B cell (primary cell): Measurements from ENCODE around the gene TFPT. TPM values are rescaled to one million over a fixed set of nuclear protein-coding genes. Genes with fewer than 3 reads are reported as not detected.

ENCODE experiments used
- ATAC-seq: fragments of 200-7000 bp; cut with Tn5 transposase; one replicate; pipeline ENCODE4 v1.10.0; 2021; ENCODE audit warnings: low read depth, mild to moderate bottlenecking, moderate number of reproducible peaks, moderate library complexity
- CTCF ChIA-PET: fragments of 350-600 bp; sonication (Branson Sonifier 250); formaldehyde crosslinking; loops from one replicate; lab custom pipeline; 2021; ENCODE audit warnings: antibody characterized with exemption, inconsistent platforms; lab: Charles Lee
- POLR2A ChIA-PET: fragments of 350-600 bp; sonication (Branson Sonifier 250); formaldehyde crosslinking; loops from one replicate; lab custom pipeline; 2021; ENCODE audit warnings: antibody characterized with exemption; lab: Charles Lee
- DNase-seq: peaks from one replicate; pipeline ENCODE4 v3.0.0; 2013
- H2AFZ ChIP-seq: 2 replicates; pipeline ENCODE4 v1.6.1; 2012; ENCODE audit warnings: mild to moderate bottlenecking, low read depth, low read length; ENCODE audit not compliant: insufficient read depth, poor library complexity, severe bottlenecking
- H3K27ac ChIP-seq, 2 donors: 1 replicate in 1 of 2; 2 replicates in 1 of 2; pipeline ENCODE4 v1.5.1; 2012 to 2013; ENCODE audit warnings: low read length in 2 of 2, mild to moderate bottlenecking in 2 of 2, moderate library complexity in 1 of 2
- H3K27me3 ChIP-seq, 4 experiments: fragments of 200-600 bp in 1 of 4; sonication (generic) in 1 of 4; replicated peaks in 1 of 4; 1 replicate in 2 of 4; 2 replicates in 2 of 4; pipeline versions ENCODE4 v1.6.1 to v1.7.0; 2013 to 2016; ENCODE audit warnings: low read length in 3 of 4, mild to moderate bottlenecking in 2 of 4, mixed read lengths in 1 of 4, moderate library complexity in 1 of 4; ENCODE audit not compliant: insufficient read depth in 4 of 4, control insufficient read depth in 3 of 4; ENCODE audit errors: control extremely low read depth in 1 of 4
- H3K36me3 ChIP-seq, 2 experiments: replicated peaks in 1 of 2; 1 replicate in 1 of 2; 2 replicates in 1 of 2; pipeline versions ENCODE4 v1.6.1 to v1.7.1; 2013; ENCODE audit warnings: low read length in 1 of 2; ENCODE audit not compliant: insufficient read depth in 2 of 2, control insufficient read depth in 1 of 2; ENCODE audit errors: control extremely low read depth in 1 of 2, extremely low read depth in 1 of 2
- H3K4me1 ChIP-seq, 2 donors: fragments of 200-600 bp in 1 of 2; sonication (generic) in 1 of 2; 1 replicate in 1 of 2; 2 replicates in 1 of 2; pipeline versions ENCODE4 v1.5.1 to v1.6.1; 2013 to 2017; ENCODE audit warnings: low read length in 2 of 2; ENCODE audit not compliant: control insufficient read depth in 2 of 2, insufficient read depth in 2 of 2
- H3K4me2 ChIP-seq: replicated peaks from 2 replicates; pipeline ENCODE3; 2012; ENCODE audit warnings: mild to moderate bottlenecking, low read depth, low read length; ENCODE audit not compliant: poor library complexity, severe bottlenecking
- H3K4me3 ChIP-seq, 5 experiments: fragments of 200-600 bp in 1 of 5; sonication (generic) in 1 of 5; 1 replicate in 3 of 5; 2 replicates in 2 of 5; pipeline versions ENCODE4 v1.5.1 to v1.7.0; 2011 to 2016; ENCODE audit warnings: low read length in 4 of 5, mild to moderate bottlenecking in 4 of 5, low read depth in 2 of 5, control low read depth in 1 of 5, moderate library complexity in 1 of 5; ENCODE audit not compliant: insufficient read depth in 1 of 5; ENCODE audit errors: control extremely low read depth in 1 of 5, extremely low read depth in 1 of 5
- H3K79me2 ChIP-seq: fragments of 200-600 bp; sonication (generic); one replicate; pipeline ENCODE4 v1.6.0; 2016; ENCODE audit warnings: low read length; ENCODE audit not compliant: control insufficient read depth, insufficient read depth
- H3K9ac ChIP-seq: fragments of 200-600 bp; sonication (generic); 2 replicates; pipeline ENCODE4 v1.6.1; 2017; ENCODE audit warnings: mild to moderate bottlenecking, low read length, moderate library complexity
- H3K9me3 ChIP-seq, 3 donors: one replicate each; pipeline versions ENCODE4 v1.6.1 to v1.7.1; 2013; ENCODE audit warnings: low read length in 2 of 3; ENCODE audit not compliant: control insufficient read depth in 2 of 3, insufficient read depth in 1 of 3; ENCODE audit errors: control extremely low read depth in 1 of 3
- H4K20me1 ChIP-seq: 2 replicates; pipeline ENCODE4 v1.6.0; 2012; ENCODE audit warnings: mild to moderate bottlenecking, low read length; ENCODE audit not compliant: insufficient read depth, control insufficient read depth, poor library complexity, severe bottlenecking
- H3K27ac Mint-ChIP-seq: one replicate; pipeline ENCODE4 v1.8.0; 2021; ENCODE audit warnings: mixed read lengths
- H3K27me3 Mint-ChIP-seq: one replicate; pipeline ENCODE4 v1.8.0; 2021; ENCODE audit warnings: mixed read lengths
- H3K4me1 Mint-ChIP-seq: one replicate; pipeline ENCODE4 v1.8.0; 2021; ENCODE audit warnings: mixed read lengths
- H3K4me3 Mint-ChIP-seq: one replicate; pipeline ENCODE4 v1.8.0; 2021; ENCODE audit warnings: mixed read lengths
- H3K9me3 Mint-ChIP-seq: one replicate; pipeline ENCODE4 v1.8.0; 2022; ENCODE audit warnings: mixed read lengths; ENCODE audit not compliant: insufficient read depth
- CTCF ChIP-seq: fragments of 200-600 bp; IDR thresholded peaks from one replicate; pipeline ENCODE4 v1.8.0; 2022; ENCODE audit warnings: antibody characterized with exemption, mild to moderate bottlenecking
- EZH2 ChIP-seq: IDR thresholded peaks from 2 replicates; pipeline ENCODE4 v1.6.1; 2012; ENCODE audit warnings: borderline replicate concordance, low read depth, mild to moderate bottlenecking, moderate library complexity, low read length; ENCODE audit not compliant: insufficient read depth, poor library complexity, severe bottlenecking
- whole genome bisulfite sequencing: methylation state at CpG from one replicate; pipeline ENCODE4 v1.1.5; 2013; ENCODE audit warnings: missing lambda C conversion rate; ENCODE audit not compliant: insufficient coverage; 5-methylcytosine and 5-hydroxymethylcytosine counted together
- intact Hi-C: fragments of 100-400 bp; cut with micrococcal nuclease; formaldehyde crosslinking; loops from one replicate; pipeline ENCODE4 v1.10.0; 2022
- polyA plus RNA-seq: library from polyadenylated mRNA; depleted of rRNA; stranded (reverse); fragments of >200 nt; gene quantifications from 2 replicates; pipeline ENCODE4 v1.2.3, GENCODE V29; 2012
- total RNA-seq, 2 donors: library from RNA; stranded (reverse); fragments of 120-200 nt in 1 of 2; gene quantifications; 1 replicate in 1 of 2; 2 replicates in 1 of 2; pipeline versions ENCODE4 v1.2.3 to v1.2.4, GENCODE V29; 2013 to 2022

The TFPT gene
- total and polyA plus RNA-seq, 2 donors (not counting 1 experiment from before 2014, with no cell fraction given) = 8.4 to 12.7 TPM

- POLR2A ChIA-PET = interaction anchor here (0.7 kb wide), 1 partner anchor 12 kb away, joined by 4 read pairs; no protein-coding TSS in a partner anchor
- intact Hi-C loops = loop anchor here (10.0 kb wide), 1 partner anchor 1005 kb away; the partner anchor contains the start of gene PPP1R12C
- ATAC-seq = no peak
These were observed 5.8 kb downstream of the TFPT start for GRCh38 chr19:54109651-54110050.

GRCh38 chr19:54108496-54108895 lies 7.0 kb downstream of the TFPT start:
- Histone ChIP-seq H3K36me3 (peaks cover 2 to 37% of the 10 kb centered on the region in 2 experiments), H4K20me1 (peaks cover 9% of the 10 kb centered on the region), H3K27ac (no peak overlapping the region), H3K27me3 (no peaks in the 10 kb centered on the region), H3K9ac (no peak overlapping the region), H3K4me1 (peaks cover 1 to 2% of the 10 kb centered on the region in 2 donors), H3K4me2 (no peak overlapping the region), H3K4me3 (no peak overlapping the region), H3K79me2 (peaks cover 51% of the 10 kb centered on the region), H3K9me3 (no peaks in the 10 kb centered on the region), H2AFZ (no peak overlapping the region)
- Mint-ChIP-seq H3K9me3 (no peaks in the 10 kb centered on the region), H3K4me1 (peaks cover 12% of the 10 kb centered on the region), H3K4me3 (no peak overlapping the region), H3K27me3 (no peaks in the 10 kb centered on the region), H3K27ac (no peak overlapping the region)
- TF ChIP-seq CTCF (no peak), EZH2 (no peak)
- POLR2A ChIA-PET = no interaction called here
- DNase-seq = no peak
- intact Hi-C loops = no loop called here
- WGBS = 100% methylated on average over 5 of the region's 7 CpGs
- CTCF ChIA-PET = interaction anchor here (1.7 kb wide), 1 partner anchor 13 kb away, joined by 4 read pairs; no protein-coding TSS in a partner anchor
- ATAC-seq = no peak

More at GRCh38 chr19:54109651-54110050, 5.8 kb downstream of the TFPT start:
- Mint-ChIP-seq H3K27ac (no peak overlapping the region), H3K4me1 (peaks cover 16% of the 10 kb centered on the region), H3K27me3 (no peaks in the 10 kb centered on the region), H3K4me3 (no peak overlapping the region), H3K9me3 (no peaks in the 10 kb centered on the region)
- CTCF ChIA-PET = no interaction called here
- Histone ChIP-seq H3K27me3 (no peaks in the 10 kb centered on the region), H2AFZ (no peak overlapping the region), H3K4me1 (peaks cover 6 to 9% of the 10 kb centered on the region in 2 donors), H3K9ac (no peak overlapping the region), H3K36me3 (peaks cover 2 to 37% of the 10 kb centered on the region in 2 experiments), H3K27ac (no peak overlapping the region), H3K4me2 (no peak overlapping the region), H4K20me1 (peaks cover 12% of the 10 kb centered on the region), H3K4me3 (no peak overlapping the region), H3K9me3 (no peaks in the 10 kb centered on the region), H3K79me2 (peaks cover 45% of the 10 kb centered on the region)
- DNase-seq = no peak
- WGBS = 33% methylated on average over 1 of the region's 6 CpGs
- TF ChIP-seq CTCF = no peak
- TF ChIP-seq EZH2 = no peak
